Karpas-422 (cell line): ENCODE results near the gene CFAP410. TPM values are rescaled to one million over a fixed set of nuclear protein-coding genes. Genes with fewer than 3 reads are reported as not detected.

Source experiments
- DNase-seq: peaks from one replicate; pipeline ENCODE4 v3.0.0-alpha.2; 2015
- H2AFZ ChIP-seq: fragments of 200-600 bp; sonication (generic); 2 replicates; pipeline ENCODE4 v1.6.1; 2014; ENCODE audit warnings: antibody characterized with exemption, low read length, mixed read lengths
- H3K27ac ChIP-seq: fragments of 200-600 bp; sonication (generic); 2 replicates; pipeline ENCODE4 v1.5.1; 2014; ENCODE audit warnings: mild to moderate bottlenecking, low read length, moderate library complexity
- H3K27me3 ChIP-seq: fragments of 200-600 bp; sonication (generic); 2 replicates; pipeline ENCODE4 v1.6.1; 2014; ENCODE audit warnings: low read length, mixed read lengths
- H3K36me3 ChIP-seq: fragments of 200-600 bp; sonication (generic); 2 replicates; pipeline ENCODE4 v1.6.1; 2014; ENCODE audit warnings: low read length, mixed read lengths; ENCODE audit not compliant: insufficient read depth
- H3K4me1 ChIP-seq: fragments of 200-600 bp; sonication (generic); 2 replicates; pipeline ENCODE4 v1.6.1; 2014; ENCODE audit warnings: mild to moderate bottlenecking, low read length, mixed read lengths
- H3K4me2 ChIP-seq: fragments of 200-600 bp; sonication (generic); 2 replicates; pipeline ENCODE4 v1.6.1; 2014; ENCODE audit warnings: low read length, low read depth, mild to moderate bottlenecking; ENCODE audit not compliant: poor library complexity, severe bottlenecking
- H3K4me3 ChIP-seq: fragments of 200-600 bp; sonication (generic); 2 replicates; pipeline ENCODE4 v1.5.1; 2014; ENCODE audit warnings: mild to moderate bottlenecking, antibody characterized with exemption, low read length, mixed read lengths
- H3K79me2 ChIP-seq: fragments of 200-600 bp; sonication (generic); 2 replicates; pipeline ENCODE4 v1.6.1; 2014; ENCODE audit warnings: mild to moderate bottlenecking, low read length, mixed read lengths
- H3K9ac ChIP-seq: fragments of 200-600 bp; sonication (generic); 2 replicates; pipeline ENCODE4 v1.6.0; 2014; ENCODE audit warnings: low read length
- H3K9me2 ChIP-seq: fragments of 200-600 bp; sonication (generic), shearing (Covaris generic); replicated peaks from 2 replicates; pipeline ENCODE4 v1.6.0; 2014; ENCODE audit warnings: mild to moderate bottlenecking, low read length, moderate library complexity; ENCODE audit not compliant: insufficient read depth
- H3K9me3 ChIP-seq: fragments of 300-700, 200-600 bp; sonication (generic); 2 replicates; pipeline ENCODE4 v1.6.1; 2014; ENCODE audit warnings: low read length, mixed read lengths
- H4K20me1 ChIP-seq: fragments of 200-600 bp; sonication (generic); 2 replicates; pipeline ENCODE4 v1.6.1; 2014; ENCODE audit warnings: mild to moderate bottlenecking, antibody characterized with exemption, low read length, low read depth; ENCODE audit not compliant: insufficient read depth
- total RNA-seq: library from RNA; depleted of rRNA; stranded (reverse); fragments of >200 nt; shearing (Covaris generic); gene quantifications from 2 replicates; pipeline ENCODE4 v1.2.3, GENCODE V29; 2014; ENCODE audit warnings: low replicate concordance

The CFAP410 gene
- total RNA-seq, 1 experiment from 2014 or later = 7.9 TPM

DNA sequence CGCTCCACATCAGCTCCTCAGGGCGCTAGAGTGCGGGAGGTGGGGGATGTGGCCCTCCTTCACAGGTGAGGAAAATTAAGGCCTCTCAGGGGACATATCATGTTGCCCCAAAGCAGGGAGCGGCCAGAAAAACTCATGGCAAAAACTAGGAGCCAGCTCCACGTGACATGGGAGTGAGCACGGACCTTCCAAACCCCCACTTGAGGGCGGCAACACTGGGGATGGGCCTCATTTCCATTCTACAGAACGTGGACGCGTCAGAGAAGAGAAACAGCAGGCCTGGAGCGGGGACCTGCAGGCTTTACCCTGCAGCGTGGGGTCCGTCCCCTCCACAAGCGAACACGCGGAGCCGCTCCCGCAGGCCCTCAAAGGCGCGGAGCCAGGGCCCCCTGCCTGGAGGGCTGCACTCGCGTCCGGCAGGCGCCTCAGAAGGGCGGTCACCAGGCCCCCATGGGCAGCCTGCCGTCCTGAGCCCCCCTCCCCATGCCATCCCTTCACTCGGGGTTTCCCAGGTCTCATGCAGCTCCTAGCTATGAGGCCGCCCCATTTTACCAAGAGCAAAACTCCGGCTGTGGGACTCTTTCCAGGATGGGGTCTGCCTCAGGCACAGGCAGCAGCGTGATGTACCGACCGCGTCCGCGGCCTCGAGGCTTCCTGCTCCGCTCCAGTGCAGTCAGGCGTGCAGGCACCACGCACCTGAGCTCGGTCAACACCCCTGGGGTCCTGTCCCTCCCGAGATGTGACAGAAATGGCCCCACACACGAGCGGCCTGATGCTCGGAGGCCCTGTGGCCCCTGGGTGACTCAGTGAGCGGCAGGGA, 5.5 kb downstream of the CFAP410 start:
- Histone ChIP-seq H3K4me3 (no peak overlapping the region), H3K4me2 (no peak overlapping the region), H3K9me2 (no peaks in the 10 kb centered on the region), H3K27ac (no peak overlapping the region), H3K36me3 (no peaks in the 10 kb centered on the region), H3K4me1 (peaks cover 16% of the 10 kb centered on the region), H3K27me3 (no peaks in the 10 kb centered on the region), H4K20me1 (peaks cover 3% of the 10 kb centered on the region; the same call in 1 of the 2 replicates), H3K9me3 (no peaks in the 10 kb centered on the region), H2AFZ (no peak overlapping the region), H3K9ac (no peak overlapping the region), H3K79me2 (no peaks in the 10 kb centered on the region)
- no peak for DNase-seq

DNA sequence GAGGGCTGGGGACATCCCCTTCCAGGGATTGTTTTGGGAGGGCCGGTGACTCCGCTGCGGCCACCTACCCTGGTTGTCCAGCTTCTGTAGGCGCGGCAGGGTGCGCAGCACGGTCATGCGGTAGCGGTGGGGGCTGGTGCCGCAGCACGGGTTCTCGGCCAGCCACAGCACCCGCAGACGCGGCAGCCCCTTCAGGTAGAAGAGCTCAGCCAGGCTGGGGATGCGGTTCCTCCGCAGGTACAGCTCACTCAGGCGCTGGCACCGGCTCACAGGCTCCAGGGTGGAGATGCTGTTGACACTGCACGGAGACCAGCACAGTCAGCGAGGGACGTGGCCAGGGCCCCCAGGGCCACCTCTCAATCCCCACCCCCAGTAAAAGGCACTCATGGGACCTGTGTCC, 6.2 kb downstream of the CFAP410 start:
- Histone ChIP-seq H3K4me1 (peaks cover 11% of the 10 kb centered on the region), H2AFZ (no peak overlapping the region), H3K27me3 (no peaks in the 10 kb centered on the region), H3K27ac (no peak overlapping the region), H3K36me3 (no peaks in the 10 kb centered on the region), H3K9ac (no peak overlapping the region), H3K9me3 (no peaks in the 10 kb centered on the region), H3K79me2 (no peaks in the 10 kb centered on the region), H3K4me3 (no peak overlapping the region), H3K9me2 (no peaks in the 10 kb centered on the region), H3K4me2 (no peak overlapping the region), H4K20me1 (no peaks in the 10 kb centered on the region)
- DNase-seq = no peak

DNA sequence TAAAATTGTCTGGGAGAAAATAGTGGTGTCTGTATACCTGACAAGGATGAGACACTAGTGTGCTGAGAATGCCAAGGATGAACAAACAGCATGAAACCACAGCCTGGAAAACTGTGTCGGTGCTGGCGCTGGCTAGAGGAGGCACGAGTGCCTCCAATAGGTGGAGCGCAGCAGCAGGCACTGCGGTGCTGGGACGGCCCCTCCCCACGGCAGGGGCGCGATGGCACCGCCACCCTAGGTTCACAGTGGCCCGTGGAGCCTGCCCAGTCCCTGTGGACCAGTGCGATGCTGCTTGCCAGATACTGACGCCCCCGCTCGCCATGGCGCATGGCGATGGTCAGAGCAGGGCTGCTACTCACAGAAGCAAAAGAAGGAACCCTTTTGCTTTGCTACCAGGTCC, 6.8 kb downstream of the CFAP410 start:
- H3K9ac ChIP-seq = no peak overlapping the region
- H3K36me3 ChIP-seq = no peaks in the 10 kb centered on the region
- H3K4me3 ChIP-seq = no peak overlapping the region
- no peak overlapping the region for H3K27ac ChIP-seq
- no peak overlapping the region for H2AFZ ChIP-seq
- H3K79me2 ChIP-seq = no peaks in the 10 kb centered on the region
- H3K9me2 ChIP-seq = no peaks in the 10 kb centered on the region
- H3K9me3 ChIP-seq = no peaks in the 10 kb centered on the region
- H3K4me2 ChIP-seq = no peak overlapping the region
- DNase-seq = no peak
- no peaks in the 10 kb centered on the region for H3K27me3 ChIP-seq
- peaks cover 7% of the 10 kb centered on the region for H3K4me1 ChIP-seq
- 0 out of 2 replicates have a peak, but pooled peaks cover 2% of the 10 kb centered on the region for H4K20me1 ChIP-seq

DNA sequence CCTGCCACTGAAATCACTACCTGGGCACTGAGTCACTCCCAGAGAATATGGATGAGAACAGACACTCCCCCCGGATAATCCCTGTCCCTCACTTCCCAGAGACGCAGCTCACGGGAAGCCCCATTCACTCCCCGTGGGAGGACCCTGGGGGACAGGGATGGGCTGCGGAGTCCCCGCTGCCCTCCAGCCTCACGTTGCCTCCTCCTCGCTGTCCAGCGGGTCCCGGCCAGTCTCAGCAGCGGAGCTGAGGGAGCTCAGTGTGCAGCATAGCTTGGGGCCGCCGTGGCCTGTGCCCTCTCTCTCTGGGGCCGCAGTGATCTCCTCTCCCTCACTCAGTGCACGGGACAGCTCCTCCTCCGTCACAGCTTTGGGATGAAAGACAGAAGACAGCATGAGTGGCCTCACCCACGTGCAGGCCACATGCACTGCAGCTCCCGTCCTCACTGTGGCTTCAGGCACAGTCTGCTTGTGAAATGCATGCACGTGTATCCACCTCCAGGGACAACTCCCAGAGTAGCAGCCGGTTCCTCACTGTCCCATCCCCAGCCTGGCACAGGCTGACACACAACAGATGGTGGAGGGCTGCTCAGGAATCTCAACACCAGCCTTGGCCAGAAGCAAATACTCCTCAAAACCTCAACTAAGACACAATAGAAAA, 7.4 kb downstream of the CFAP410 start:
- H3K4me3 ChIP-seq = no peak overlapping the region
- 0 out of 2 replicates have a peak, but pooled peaks cover 3% of the 10 kb centered on the region for H4K20me1 ChIP-seq
- H3K4me2 ChIP-seq = no peak overlapping the region
- H3K9me3 ChIP-seq = no peaks in the 10 kb centered on the region
- no peak for DNase-seq
- no peaks in the 10 kb centered on the region for H3K27me3 ChIP-seq
- no peak overlapping the region for H2AFZ ChIP-seq
- H3K36me3 ChIP-seq = no peaks in the 10 kb centered on the region
- H3K9ac ChIP-seq = no peak overlapping the region
- H3K79me2 ChIP-seq = no peaks in the 10 kb centered on the region
- H3K4me1 ChIP-seq = peaks cover 7% of the 10 kb centered on the region
- H3K9me2 ChIP-seq = no peaks in the 10 kb centered on the region
- no peak overlapping the region for H3K27ac ChIP-seq

DNA sequence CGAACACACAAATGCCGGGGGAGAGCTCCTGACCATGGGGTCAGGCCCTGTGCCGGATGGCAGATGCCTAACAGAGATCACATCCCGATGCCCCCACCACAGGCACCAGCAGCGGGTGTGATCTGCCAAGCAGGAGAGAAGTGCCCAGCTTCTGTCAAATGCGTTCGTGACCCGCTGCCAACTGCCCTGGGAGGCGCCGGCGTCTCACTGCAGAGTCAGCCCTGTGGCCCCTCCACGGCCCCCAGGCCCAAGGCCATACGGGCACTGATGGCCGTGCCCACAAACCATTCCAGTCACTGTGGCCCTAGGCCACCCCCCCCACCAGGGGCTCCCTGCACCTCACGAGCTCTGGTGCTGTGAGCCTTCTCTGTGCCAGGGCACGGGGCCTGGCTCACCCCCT, 8.0 kb downstream of the CFAP410 start:
- Histone ChIP-seq H3K4me3 (no peak overlapping the region), H3K4me2 (no peak overlapping the region), H3K27me3 (no peaks in the 10 kb centered on the region), H2AFZ (no peak overlapping the region), H3K4me1 (peaks cover 7% of the 10 kb centered on the region), H3K9ac (no peak overlapping the region), H4K20me1 (0 out of 2 replicates have a peak, but pooled peaks cover 3% of the 10 kb centered on the region), H3K27ac (no peak overlapping the region), H3K9me2 (no peaks in the 10 kb centered on the region), H3K9me3 (no peaks in the 10 kb centered on the region), H3K36me3 (no peaks in the 10 kb centered on the region), H3K79me2 (no peaks in the 10 kb centered on the region)
- no peak for DNase-seq

DNA sequence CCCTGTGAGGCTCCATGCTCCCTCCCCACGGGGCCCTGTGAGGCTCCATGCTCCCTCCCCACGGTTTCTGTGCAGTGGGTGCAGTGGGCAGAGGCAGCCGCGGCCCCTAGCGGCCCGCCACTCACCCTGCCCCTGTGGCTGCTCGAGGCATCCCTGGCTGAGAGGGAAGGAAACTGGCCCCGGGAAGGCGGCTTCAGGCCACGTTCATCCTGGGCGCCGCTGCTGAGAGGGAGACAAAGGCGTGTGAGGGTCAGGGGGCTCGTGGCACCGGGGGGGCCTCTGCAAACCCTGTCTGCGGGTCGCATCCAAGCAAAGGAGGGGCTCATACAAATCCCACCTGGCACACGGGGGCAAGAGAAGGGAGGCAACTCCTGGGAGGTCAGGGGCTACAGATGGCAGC, 8.5 kb downstream of the CFAP410 start:
- Histone ChIP-seq H3K9ac (no peak overlapping the region), H4K20me1 (0 out of 2 replicates have a peak, but pooled peaks cover 3% of the 10 kb centered on the region), H3K9me3 (no peaks in the 10 kb centered on the region), H3K4me3 (no peak overlapping the region), H2AFZ (no peak overlapping the region), H3K27ac (no peak overlapping the region), H3K4me1 (peaks cover 7% of the 10 kb centered on the region), H3K4me2 (no peak overlapping the region), H3K79me2 (no peaks in the 10 kb centered on the region), H3K36me3 (no peaks in the 10 kb centered on the region), H3K9me2 (no peaks in the 10 kb centered on the region), H3K27me3 (no peaks in the 10 kb centered on the region)
- DNase-seq = no peak

DNA sequence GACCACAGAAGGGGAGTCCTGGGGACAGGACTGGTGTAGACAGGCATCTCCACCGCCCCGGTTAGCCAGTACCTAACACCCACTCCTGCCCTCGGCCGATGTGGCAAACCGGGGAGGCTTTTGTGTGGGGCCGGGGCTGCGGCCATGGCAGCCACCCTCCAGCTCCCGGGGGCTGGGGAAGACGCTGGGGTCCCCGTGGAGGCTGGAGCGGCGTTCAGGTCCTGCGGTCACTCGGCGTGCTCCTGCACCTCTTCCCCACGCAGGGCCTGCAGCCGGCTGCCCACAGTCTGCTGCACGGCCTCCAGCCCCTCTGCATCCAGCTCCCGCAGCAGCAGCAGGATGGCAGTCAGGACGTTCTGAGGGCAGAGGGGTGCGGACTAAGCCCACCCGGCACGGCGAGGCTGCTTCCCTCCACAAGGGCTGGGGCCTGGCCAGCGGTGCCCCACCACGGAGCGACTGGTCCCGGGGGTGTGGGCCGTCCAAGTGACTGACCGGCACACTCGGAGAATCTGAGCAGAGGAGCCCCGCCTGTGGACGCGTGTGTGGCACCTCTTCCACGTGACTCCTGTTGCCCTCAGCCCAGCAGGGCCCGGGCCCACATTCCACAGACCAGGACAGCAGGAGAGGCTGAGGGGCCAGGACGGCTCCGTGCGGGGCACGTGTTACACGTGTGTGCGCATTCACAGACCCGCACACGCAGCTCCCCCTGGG, 9.1 kb downstream of the CFAP410 start:
- no peaks in the 10 kb centered on the region for H3K9me3 ChIP-seq
- H3K4me3 ChIP-seq = no peak overlapping the region
- no peak overlapping the region for H3K9ac ChIP-seq
- H3K4me1 ChIP-seq = peaks cover 7% of the 10 kb centered on the region
- no peaks in the 10 kb centered on the region for H3K79me2 ChIP-seq
- no peaks in the 10 kb centered on the region for H3K36me3 ChIP-seq
- no peaks in the 10 kb centered on the region for H3K27me3 ChIP-seq
- H2AFZ ChIP-seq = no peak overlapping the region
- H4K20me1 ChIP-seq = 0 out of 2 replicates have a peak, but pooled peaks cover 3% of the 10 kb centered on the region
- no peak overlapping the region for H3K4me2 ChIP-seq
- DNase-seq = no peak
- H3K27ac ChIP-seq = no peak overlapping the region
- no peaks in the 10 kb centered on the region for H3K9me2 ChIP-seq
